Measurements from ENCODE around the gene PRG2. TPM values are rescaled to one million over a fixed set of nuclear protein-coding genes. Genes with fewer than 3 reads are reported as not detected.

Gene PRG2
- total and polyA plus RNA-seq, 3 donors (not counting 1 experiment from before 2014, with no cell fraction given) = not detected

Other genes with a start within 250 kb of the PRG2 start
- not detected for gene LRRC55, start 208.7 kb downstream of the PRG2 start, total RNA-seq
- not detected for gene LRRC55, start 208.7 kb downstream of the PRG2 start, polyA plus RNA-seq
- gene APLNR, start 153.4 kb downstream of the PRG2 start, total RNA-seq = not detected
- gene APLNR, start 153.4 kb downstream of the PRG2 start, polyA plus RNA-seq = not detected
- gene TNKS1BP1, start 65.7 kb downstream of the PRG2 start, total RNA-seq = 100 to 1,000 TPM; 195 to 208 TPM
- 84.3 TPM for gene TNKS1BP1, start 65.7 kb downstream of the PRG2 start, polyA plus RNA-seq
- gene SSRP1, start 54.8 kb downstream of the PRG2 start, total RNA-seq = 100 to 1,000 TPM in 1 of 2 donors, 10 to 100 TPM in 1; 53.0 to 127 TPM
- gene SSRP1, start 54.8 kb downstream of the PRG2 start, polyA plus RNA-seq = 160 TPM
- not detected for gene P2RX3, start 52.3 kb downstream of the PRG2 start, total RNA-seq
- not detected for gene P2RX3, start 52.3 kb downstream of the PRG2 start, polyA plus RNA-seq
- gene PRG3, start 9.5 kb downstream of the PRG2 start, total RNA-seq = not detected
- gene PRG3, start 9.5 kb downstream of the PRG2 start, polyA plus RNA-seq = not detected
- gene SLC43A3, start 36.5 kb upstream of the PRG2 start, total RNA-seq = 10 to 100 TPM; 22.7 to 27.6 TPM
- gene SLC43A3, start 36.5 kb upstream of the PRG2 start, polyA plus RNA-seq = 105 TPM
- gene RTN4RL2, start 69.9 kb upstream of the PRG2 start, total RNA-seq = under 1 TPM; 0.31 to 0.33 TPM
- 0.06 TPM for gene RTN4RL2, start 69.9 kb upstream of the PRG2 start, polyA plus RNA-seq
- gene SLC43A1, start 125.1 kb upstream of the PRG2 start, total RNA-seq = 1 to 10 TPM; 1.4 to 2.2 TPM
- 0.48 TPM for gene SLC43A1, start 125.1 kb upstream of the PRG2 start, polyA plus RNA-seq
- 10 to 100 TPM; 24.8 to 58.9 TPM for gene TIMM10, start 140.1 kb upstream of the PRG2 start, total RNA-seq
- gene TIMM10, start 140.1 kb upstream of the PRG2 start, polyA plus RNA-seq = 124 TPM
- gene SMTNL1, start 146.9 kb upstream of the PRG2 start, total RNA-seq = not detected
- gene SMTNL1, start 146.9 kb upstream of the PRG2 start, polyA plus RNA-seq = not detected
- 10 to 100 TPM; 34.2 to 46.8 TPM for gene UBE2L6, start 177.0 kb upstream of the PRG2 start, total RNA-seq
- gene UBE2L6, start 177.0 kb upstream of the PRG2 start, polyA plus RNA-seq = 51.8 TPM
- 10 to 100 TPM in 1 of 2 donors, 1 to 10 TPM in 1; 9.7 to 23.8 TPM for gene SERPING1, start 207.0 kb upstream of the PRG2 start, total RNA-seq
- gene SERPING1, start 207.0 kb upstream of the PRG2 start, polyA plus RNA-seq = 15.3 TPM

Data from mammary epithelial cell (primary cell).